ENCODE data around the gene NBAS.

NBAS gene

GRCh38 chr2:15471606-15472005 is 89.5 kb downstream of the NBAS start:
- no peak for DNase-seq (ENCODE audit: low read depth, low spot score)
- Histone ChIP-seq H3K9me3 (ENCODE audit: low read depth, low read length) (no peaks in the 10 kb centered on the region), H3K36me3 (ENCODE audit: insufficient read depth, low read length) (peaks cover 15% of the 10 kb centered on the region), H3K27ac (no peak overlapping the region), H3K9ac (ENCODE audit: insufficient read length) (no peak overlapping the region), H3K4me3 (no peak overlapping the region)
- TF ChIP-seq POLR2AphosphoS5 (IDR thresholded peaks at IDR 0.05; ENCODE audit: borderline replicate concordance, low read depth, low read length) (no peak), EZH2 (IDR thresholded peaks at IDR 0.05) (no peak), FOXP2 (optimal IDR thresholded peaks at IDR 0.05; ENCODE audit: control extremely low read depth, extremely low read length, insufficient read depth) (no peak)

- Histone ChIP-seq H3K27ac (no peak overlapping the region), H3K9me3 (ENCODE audit: low read depth, low read length) (no peaks in the 10 kb centered on the region), H3K9ac (ENCODE audit: insufficient read length) (no peak overlapping the region), H3K36me3 (ENCODE audit: insufficient read depth, low read length) (peaks cover 7% of the 10 kb centered on the region; the same call in 1 of the 2 replicates), H3K4me3 (no peak overlapping the region)
- DNase-seq (ENCODE audit: low read depth, low spot score), result no peak
- TF ChIP-seq POLR2AphosphoS5 (IDR thresholded peaks at IDR 0.05; ENCODE audit: borderline replicate concordance, low read depth, low read length) (no peak), EZH2 (IDR thresholded peaks at IDR 0.05) (no peak), FOXP2 (optimal IDR thresholded peaks at IDR 0.05; ENCODE audit: control extremely low read depth, extremely low read length, insufficient read depth) (no peak)
Measured at GRCh38 chr2:15460112-15460620, 101.0 kb downstream of the NBAS start.

- H3K4me3 ChIP-seq, result no peak overlapping the region
- H3K36me3 ChIP-seq (ENCODE audit: insufficient read depth, low read length), result peaks cover 7% of the 10 kb centered on the region; the same call in 1 of the 2 replicates
- TF ChIP-seq EZH2 (IDR thresholded peaks at IDR 0.05) (no peak), POLR2AphosphoS5 (IDR thresholded peaks at IDR 0.05; ENCODE audit: borderline replicate concordance, low read depth, low read length) (no peak), FOXP2 (optimal IDR thresholded peaks at IDR 0.05; ENCODE audit: control extremely low read depth, extremely low read length, insufficient read depth) (no peak)
- no peaks in the 10 kb centered on the region for H3K9me3 ChIP-seq (ENCODE audit: low read depth, low read length)
- DNase-seq (ENCODE audit: low read depth, low spot score), result no peak
- H3K27ac ChIP-seq, result no peak overlapping the region
- H3K9ac ChIP-seq (ENCODE audit: insufficient read length), result no peak overlapping the region
Measured at GRCh38 chr2:15458277-15458676, 102.9 kb downstream of the NBAS start.

GRCh38 chr2:15457868-15458267 is 103.3 kb downstream of the NBAS start:
- no peak for DNase-seq (ENCODE audit: low read depth, low spot score)
- TF ChIP-seq EZH2 (IDR thresholded peaks at IDR 0.05), result no peak
- TF ChIP-seq FOXP2 (optimal IDR thresholded peaks at IDR 0.05; ENCODE audit: control extremely low read depth, extremely low read length, insufficient read depth), result no peak
- no peak for TF ChIP-seq POLR2AphosphoS5 (IDR thresholded peaks at IDR 0.05; ENCODE audit: borderline replicate concordance, low read depth, low read length)
- Histone ChIP-seq H3K36me3 (ENCODE audit: insufficient read depth, low read length) (peaks cover 7% of the 10 kb centered on the region; the same call in 1 of the 2 replicates), H3K4me3 (no peak overlapping the region), H3K27ac (no peak overlapping the region), H3K9me3 (ENCODE audit: low read depth, low read length) (no peaks in the 10 kb centered on the region), H3K9ac (ENCODE audit: insufficient read length) (no peak overlapping the region)

GRCh38 chr2:15456352-15456751 is 104.8 kb downstream of the NBAS start:
- Histone ChIP-seq H3K4me3 (no peak overlapping the region), H3K27ac (no peak overlapping the region), H3K36me3 (ENCODE audit: insufficient read depth, low read length) (peaks cover 7% of the 10 kb centered on the region), H3K9ac (ENCODE audit: insufficient read length) (no peak overlapping the region), H3K9me3 (ENCODE audit: low read depth, low read length) (no peaks in the 10 kb centered on the region)
- TF ChIP-seq EZH2 (IDR thresholded peaks at IDR 0.05), result no peak
- TF ChIP-seq POLR2AphosphoS5 (IDR thresholded peaks at IDR 0.05; ENCODE audit: borderline replicate concordance, low read depth, low read length), result no peak
- TF ChIP-seq FOXP2 (optimal IDR thresholded peaks at IDR 0.05; ENCODE audit: control extremely low read depth, extremely low read length, insufficient read depth), result no peak
- DNase-seq (ENCODE audit: low read depth, low spot score), result no peak

GRCh38 chr2:15450808-15451207 is 110.3 kb downstream of the NBAS start:
- no peak for DNase-seq (ENCODE audit: low read depth, low spot score)
- no peak for TF ChIP-seq FOXP2 (optimal IDR thresholded peaks at IDR 0.05; ENCODE audit: control extremely low read depth, extremely low read length, insufficient read depth)
- no peak for TF ChIP-seq POLR2AphosphoS5 (IDR thresholded peaks at IDR 0.05; ENCODE audit: borderline replicate concordance, low read depth, low read length)
- TF ChIP-seq EZH2 (IDR thresholded peaks at IDR 0.05), result no peak
- Histone ChIP-seq H3K27ac (no peak overlapping the region), H3K4me3 (no peak overlapping the region), H3K36me3 (ENCODE audit: insufficient read depth, low read length) (peaks cover 5% of the 10 kb centered on the region), H3K9ac (ENCODE audit: insufficient read length) (no peak overlapping the region), H3K9me3 (ENCODE audit: low read depth, low read length) (no peaks in the 10 kb centered on the region)

GRCh38 chr2:15449556-15450236 is 111.4 kb downstream of the NBAS start:
- no peak for DNase-seq (ENCODE audit: low read depth, low spot score)
- Histone ChIP-seq H3K9ac (ENCODE audit: insufficient read length) (no peak overlapping the region), H3K27ac (0 out of 2 replicates have a peak overlapping the region, but pooled peaks have one; percentile 40), H3K36me3 (ENCODE audit: insufficient read depth, low read length) (peaks cover 5% of the 10 kb centered on the region), H3K9me3 (ENCODE audit: low read depth, low read length) (no peaks in the 10 kb centered on the region), H3K4me3 (no peak overlapping the region)
- TF ChIP-seq FOXP2 (optimal IDR thresholded peaks at IDR 0.05; ENCODE audit: control extremely low read depth, extremely low read length, insufficient read depth) (no peak), EZH2 (IDR thresholded peaks at IDR 0.05) (no peak), POLR2AphosphoS5 (IDR thresholded peaks at IDR 0.05; ENCODE audit: borderline replicate concordance, low read depth, low read length) (no peak)

DNA sequence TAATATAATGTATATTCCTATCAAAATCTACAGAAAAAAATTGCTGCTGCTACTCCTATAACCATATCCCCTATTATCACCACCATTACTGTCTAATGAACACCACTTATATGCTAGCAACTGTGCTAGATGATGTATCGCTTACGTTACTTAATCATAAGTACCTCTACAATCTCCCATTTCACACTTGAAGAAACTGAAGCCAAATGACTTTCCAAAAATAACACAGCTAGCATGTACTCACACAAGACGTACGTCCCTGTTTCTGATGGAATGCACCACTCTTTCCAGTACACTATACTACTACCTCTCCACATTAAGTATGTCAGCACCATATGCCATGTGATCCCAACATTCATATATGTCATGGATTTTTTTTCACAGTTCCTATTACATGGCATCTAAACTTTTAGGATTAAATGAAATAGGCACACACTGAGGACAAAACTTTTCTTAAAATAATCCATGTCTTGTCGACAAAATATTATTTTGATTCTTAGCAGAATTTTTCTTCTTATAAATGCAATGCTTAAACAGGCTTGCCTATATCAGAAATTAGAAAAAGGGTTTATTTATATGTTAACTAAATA is 112.8 kb downstream of the NBAS start:
- Histone ChIP-seq H3K36me3 (ENCODE audit: insufficient read depth, low read length) (peaks cover 5% of the 10 kb centered on the region), H3K9me3 (ENCODE audit: low read depth, low read length) (no peaks in the 10 kb centered on the region), H3K9ac (ENCODE audit: insufficient read length) (no peak overlapping the region), H3K27ac (no peak overlapping the region), H3K4me3 (no peak overlapping the region)
- no peak for DNase-seq (ENCODE audit: low read depth, low spot score)
- TF ChIP-seq FOXP2 (optimal IDR thresholded peaks at IDR 0.05; ENCODE audit: control extremely low read depth, extremely low read length, insufficient read depth), result no peak
- TF ChIP-seq EZH2 (IDR thresholded peaks at IDR 0.05), result no peak
- no peak for TF ChIP-seq POLR2AphosphoS5 (IDR thresholded peaks at IDR 0.05; ENCODE audit: borderline replicate concordance, low read depth, low read length)

Measured in SK-N-MC (cell line).